HL-60/S4 (cell line): ENCODE measurements around the gene SSBP3.

Source experiments
- in situ Hi-C: fragments of 300-500 bp; cut with MboI; formaldehyde crosslinking; loops from 2 replicates; pipeline ENCODE4 v1.14.3; 2022; ENCODE audit warnings: low sequenced_read_pairs

SSBP3 gene

GRCh38 chr1:54312796-54313316 lies 93.3 kb downstream of the SSBP3 start:
- in situ Hi-C loops: no loop called here

- in situ Hi-C loops: no loop called here
Measured at GRCh38 chr1:54311506-54311905, 94.7 kb downstream of the SSBP3 start.

- in situ Hi-C loops: no loop called here
Measured at GRCh38 chr1:54310439-54311328, 95.5 kb downstream of the SSBP3 start.

DNA sequence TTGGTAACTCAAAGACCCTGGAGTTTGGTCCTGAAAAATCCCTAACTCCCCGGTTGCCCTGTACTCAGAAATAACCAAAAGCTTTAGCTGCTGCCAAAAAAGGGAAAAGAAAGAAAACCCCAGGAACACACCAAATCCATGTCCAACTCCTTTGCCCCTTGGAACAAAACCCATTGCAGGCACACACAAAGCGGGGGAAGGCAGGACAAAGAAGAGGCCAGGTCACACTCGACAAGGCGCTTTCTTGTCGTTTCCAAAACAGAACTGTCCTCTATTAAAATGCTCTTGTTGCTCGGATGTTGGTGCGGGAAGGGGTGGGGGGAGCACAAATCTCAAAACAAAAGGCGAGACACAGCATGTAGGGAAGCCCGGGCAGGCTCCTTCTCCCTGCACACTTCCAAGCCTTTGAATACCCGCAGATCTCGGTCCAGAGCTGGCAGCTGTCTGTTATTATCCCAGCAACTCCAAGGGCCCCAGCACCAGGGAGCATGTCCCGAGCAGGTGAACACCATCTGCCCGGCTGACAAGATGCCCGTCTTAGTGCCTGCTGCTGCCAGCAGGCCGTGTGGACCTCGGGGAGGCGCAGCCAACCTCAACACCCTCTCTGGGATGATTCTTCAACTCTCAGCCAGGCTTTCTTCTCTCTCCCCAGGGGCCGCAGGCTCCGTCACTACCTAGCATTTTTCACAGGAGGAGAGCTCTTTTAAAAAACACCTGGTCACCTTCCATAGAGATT lies 96.4 kb downstream of the SSBP3 start:
- in situ Hi-C loops: no loop called here

DNA sequence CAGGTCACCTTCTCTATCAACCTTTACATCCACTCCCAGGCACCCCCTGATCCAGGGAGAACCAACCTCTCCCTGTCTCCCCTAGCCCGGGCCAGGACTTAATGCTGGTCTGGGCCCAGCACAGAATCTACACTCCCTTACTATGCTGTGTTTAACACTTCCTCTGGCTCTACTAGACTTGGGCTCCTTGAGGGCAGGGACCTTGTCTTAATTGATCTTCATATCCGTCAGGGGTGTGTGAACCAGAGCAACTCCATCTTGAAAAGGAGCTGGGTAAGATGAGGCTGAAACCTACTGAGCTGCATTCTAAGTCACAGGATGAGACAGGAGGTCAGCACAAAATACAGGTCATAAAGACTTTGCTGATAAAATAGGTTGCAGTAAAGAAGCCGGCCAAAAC lies 98.9 kb downstream of the SSBP3 start:
- in situ Hi-C loops: no loop called here

- in situ Hi-C loops: no loop called here
Measured at GRCh38 chr1:54305906-54306514, 100.2 kb downstream of the SSBP3 start.

DNA sequence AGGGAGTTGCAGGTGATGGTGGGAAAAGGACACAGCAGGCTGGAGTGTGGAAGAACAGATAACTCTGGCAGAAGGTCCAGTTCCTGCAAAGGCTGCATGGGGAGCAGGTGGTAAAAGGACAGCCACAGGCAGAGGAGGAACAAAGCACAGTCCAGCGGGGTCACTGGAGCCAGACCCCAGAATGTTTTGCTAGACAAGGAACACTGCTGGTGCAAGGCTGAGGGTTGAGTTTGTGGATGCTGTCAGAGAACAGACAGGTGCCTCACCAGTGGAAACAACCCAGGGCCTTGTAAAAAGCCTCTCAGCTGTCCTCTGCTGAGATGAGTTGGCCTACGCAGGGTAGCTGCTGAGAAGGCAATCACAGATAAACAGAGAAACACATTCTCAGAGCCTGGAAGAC lies 101.7 kb downstream of the SSBP3 start:
- in situ Hi-C loops: no loop called here

GRCh38 chr1:54302951-54303843 lies 103.0 kb downstream of the SSBP3 start:
- in situ Hi-C loops: no loop called here

- in situ Hi-C loops: no loop called here
Measured at GRCh38 chr1:54302549-54302948, 103.6 kb downstream of the SSBP3 start.

GRCh38 chr1:54301497-54301896 lies 104.7 kb downstream of the SSBP3 start:
- in situ Hi-C loops: no loop called here

DNA sequence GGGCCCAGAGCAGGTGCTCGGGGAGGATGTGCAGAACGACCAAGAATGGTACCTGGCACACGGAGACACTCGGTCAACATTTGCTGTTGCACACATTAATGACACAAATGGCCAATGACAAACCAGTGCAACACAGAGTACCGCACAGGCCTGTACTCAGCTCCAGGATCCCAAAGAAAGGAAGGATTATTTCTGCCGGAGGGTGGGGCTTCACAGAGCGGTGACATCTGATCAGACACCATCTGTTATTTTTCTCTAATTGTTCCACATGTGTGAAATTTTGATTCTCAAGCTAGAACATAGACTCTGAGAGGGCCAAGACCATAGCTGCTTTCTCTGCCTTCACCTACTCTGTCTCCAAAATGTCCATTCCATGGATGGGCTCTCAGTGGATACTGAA lies 105.8 kb downstream of the SSBP3 start:
- in situ Hi-C loops: no loop called here

- in situ Hi-C loops: no loop called here
Measured at GRCh38 chr1:54299037-54299436, 107.2 kb downstream of the SSBP3 start.

DNA sequence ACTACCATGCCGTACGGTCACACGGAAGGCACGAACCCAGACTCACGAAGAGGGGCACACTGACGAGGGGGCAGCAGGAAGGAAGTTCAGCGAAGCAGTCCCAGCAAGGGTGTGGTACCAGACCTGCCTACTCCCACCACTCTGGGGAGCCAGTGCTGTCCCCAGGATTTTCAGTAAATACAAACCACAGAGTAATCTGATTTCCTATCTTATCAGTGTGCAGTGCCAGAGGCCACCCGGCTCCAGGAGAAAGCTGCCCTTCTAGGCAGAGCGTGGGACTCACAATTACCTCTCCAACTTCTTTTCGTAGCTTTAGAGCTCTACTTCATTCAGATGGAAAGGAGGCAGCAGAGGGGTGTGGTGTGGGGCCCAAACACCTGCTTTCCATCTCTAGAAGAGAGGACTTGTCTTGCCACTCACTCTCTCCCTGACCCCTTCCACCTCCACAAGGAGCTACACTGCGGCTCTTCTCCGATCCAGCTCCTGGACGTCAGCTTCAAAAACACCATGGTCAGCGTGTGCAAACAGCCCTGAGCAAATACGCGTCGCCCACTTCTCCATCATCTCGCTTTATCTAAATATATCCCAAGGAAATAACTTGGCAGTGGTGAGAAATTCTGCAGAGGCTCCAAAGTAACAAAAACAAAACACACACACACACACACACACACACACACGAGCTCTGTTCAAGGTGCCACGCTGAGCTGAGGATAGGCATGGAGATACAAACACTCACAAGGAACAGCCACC lies 107.7 kb downstream of the SSBP3 start:
- in situ Hi-C loops: no loop called here

- in situ Hi-C loops: no loop called here
Measured at GRCh38 chr1:54297596-54298283, 108.5 kb downstream of the SSBP3 start.

GRCh38 chr1:54296666-54297065 lies 109.5 kb downstream of the SSBP3 start:
- in situ Hi-C loops: no loop called here

DNA sequence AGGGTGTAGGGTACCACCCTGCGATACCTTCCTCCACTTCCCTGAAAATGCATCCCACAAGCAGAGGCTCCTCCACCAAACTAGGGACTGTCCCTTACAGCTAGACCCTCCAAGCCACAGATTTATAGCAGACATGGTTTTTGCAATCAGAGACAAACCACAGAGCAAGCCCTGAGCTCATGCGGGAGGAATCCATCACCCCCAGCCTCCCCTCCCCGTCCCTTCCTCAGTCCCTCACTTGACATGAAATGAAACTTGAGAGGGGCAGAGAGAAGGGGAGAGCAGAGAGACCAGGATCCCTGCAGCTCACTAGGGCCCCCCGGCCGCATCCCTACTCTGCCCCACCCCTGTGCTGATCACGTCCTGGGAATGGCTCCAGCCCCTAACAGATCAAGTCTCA lies 111.3 kb downstream of the SSBP3 start:
- in situ Hi-C loops: no loop called here

GRCh38 chr1:54292002-54292911 lies 113.9 kb downstream of the SSBP3 start:
- in situ Hi-C loops: no loop called here
